ENCODE data around the gene FOXD3.

Gene FOXD3

GRCh38 chr1:63362578-63362977 is 40.2 kb downstream of the FOXD3 start:
- DNase-seq, result no peak

GRCh38 chr1:63363014-63363413 is 40.6 kb downstream of the FOXD3 start:
- no peak for DNase-seq

GRCh38 chr1:63366908-63367214 is 44.5 kb downstream of the FOXD3 start:
- DNase-seq, result no peak

- peak; percentile 71 to 85 (median 74) for DNase-seq
Measured at GRCh38 chr1:63367215-63368103, 45.1 kb downstream of the FOXD3 start, which contains the start of gene ALG6. Gene ALG6 (plus strand): TSS chr1:63367627. CDS start chr1:63370978, 3,351 bp downstream.

- DNase-seq, result no peak
Measured at GRCh38 chr1:63368131-63368530, 45.8 kb downstream of the FOXD3 start.
